GM18873 (cell line): ENCODE measurements around the gene UROC1.

Source experiments
- ATAC-seq: cut with Tn5 transposase; IDR thresholded peaks from one replicate; pipeline ENCODE4 v1.9.1; 2021; ENCODE audit warnings: mild to moderate bottlenecking, moderate library complexity, moderate number of reproducible peaks; ENCODE audit not compliant: unreplicated experiment, low FRiP score

The UROC1 gene

DNA sequence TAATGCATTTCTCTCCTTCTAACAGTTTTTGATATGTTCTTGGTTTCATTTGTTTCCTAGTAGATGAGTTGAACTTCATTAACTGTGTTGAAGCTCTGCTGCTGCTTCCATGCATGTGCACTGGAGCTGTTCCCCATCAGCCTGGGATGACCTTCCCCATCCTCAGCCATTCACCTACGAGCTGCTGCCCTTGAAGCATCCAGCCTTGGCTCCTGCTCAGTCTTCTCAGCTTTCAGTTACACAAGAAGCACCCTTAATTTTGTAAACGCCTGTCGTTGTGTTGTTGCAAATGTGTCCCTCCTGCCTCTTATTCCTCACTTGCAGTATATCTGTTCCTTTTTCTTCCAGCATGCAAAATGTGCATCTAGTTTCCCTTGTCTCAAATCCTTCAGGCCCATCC, 33.4 kb downstream of the UROC1 start:
- ATAC-seq, result no peak

DNA sequence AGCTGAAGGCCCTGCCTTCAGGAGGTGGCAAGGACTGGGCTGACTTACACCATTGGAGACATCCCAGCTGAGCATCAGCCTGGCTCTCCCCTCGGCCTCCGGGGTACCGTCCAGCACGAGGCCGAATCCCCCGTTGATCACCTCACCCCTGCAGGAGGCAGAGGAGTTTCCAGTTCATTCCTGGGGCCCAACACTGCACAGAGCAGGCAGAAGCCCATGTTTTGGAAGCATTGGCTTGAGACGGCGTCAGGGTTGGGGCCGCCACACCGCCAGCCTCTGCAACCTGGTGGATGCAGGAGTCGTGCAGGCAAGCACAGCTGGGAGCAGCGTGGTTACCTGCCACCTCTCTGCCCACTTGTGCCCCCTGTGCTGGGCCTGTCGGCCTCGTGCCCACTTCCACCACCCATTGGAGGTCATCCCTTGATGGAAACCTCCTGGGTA, 34.2 kb downstream of the UROC1 start:
- no peak for ATAC-seq

DNA sequence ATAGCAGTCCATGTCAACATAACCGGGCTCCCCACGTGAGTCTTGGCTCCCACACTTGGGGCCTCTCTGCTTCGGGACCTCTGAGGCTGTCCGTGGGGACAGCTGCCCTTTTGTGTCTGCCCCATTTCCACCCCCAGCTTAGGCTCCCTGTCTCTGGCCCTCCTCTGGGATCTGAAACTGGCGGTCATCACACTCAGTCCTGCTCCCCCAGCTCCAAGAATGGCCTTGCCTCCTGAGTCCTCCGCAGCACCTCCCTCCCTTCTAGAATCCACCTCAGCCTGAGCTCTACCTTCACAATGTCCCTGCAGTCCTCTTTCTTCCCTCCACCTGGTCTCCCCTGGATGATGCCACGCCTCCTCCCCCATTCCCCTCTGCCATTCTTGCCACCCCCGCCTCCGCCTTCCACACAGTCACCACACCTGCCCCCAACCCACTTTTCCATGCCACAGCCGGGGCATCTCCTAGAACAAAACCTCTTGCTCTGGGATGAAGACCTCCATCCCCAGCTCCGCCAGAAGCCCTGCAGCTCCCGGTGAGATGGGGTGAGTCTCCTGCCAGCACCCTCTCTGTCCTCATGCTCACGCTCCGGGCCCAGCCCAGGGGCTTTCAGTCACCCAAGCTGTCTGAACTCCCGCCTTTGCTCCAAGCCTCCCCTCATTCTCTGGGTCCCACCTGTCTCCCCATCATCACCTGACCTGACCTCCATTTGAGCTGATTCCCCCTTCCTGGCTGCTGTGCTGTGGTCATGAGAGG, 34.9 kb downstream of the UROC1 start:
- no peak for ATAC-seq

- no peak for ATAC-seq
These were observed 35.6 kb downstream of the UROC1 start for GRCh38 chr3:126481808-126482502.

DNA sequence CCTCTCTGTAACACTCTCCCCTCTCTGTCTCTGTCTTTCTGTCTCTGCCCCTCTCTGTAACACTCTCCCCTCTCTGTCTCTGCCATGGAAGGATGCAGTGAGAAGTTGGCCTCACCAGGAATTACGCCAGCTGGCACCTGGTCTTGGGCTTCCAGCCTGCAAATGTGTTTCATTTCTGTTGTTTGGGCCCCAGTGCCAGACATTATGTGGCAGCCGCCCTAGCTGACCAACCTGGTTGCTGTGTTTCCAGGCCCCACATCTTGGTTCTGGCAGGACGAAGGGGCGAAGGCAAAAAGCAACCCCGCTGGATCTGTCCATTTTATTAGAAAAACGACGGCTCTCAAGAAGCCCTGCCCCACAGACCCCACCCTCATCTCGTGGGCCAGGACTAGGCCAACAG, 36.7 kb downstream of the UROC1 start:
- no peak for ATAC-seq

- ATAC-seq, result no peak
These were observed 37.4 kb downstream of the UROC1 start for GRCh38 chr3:126480206-126480605.

DNA sequence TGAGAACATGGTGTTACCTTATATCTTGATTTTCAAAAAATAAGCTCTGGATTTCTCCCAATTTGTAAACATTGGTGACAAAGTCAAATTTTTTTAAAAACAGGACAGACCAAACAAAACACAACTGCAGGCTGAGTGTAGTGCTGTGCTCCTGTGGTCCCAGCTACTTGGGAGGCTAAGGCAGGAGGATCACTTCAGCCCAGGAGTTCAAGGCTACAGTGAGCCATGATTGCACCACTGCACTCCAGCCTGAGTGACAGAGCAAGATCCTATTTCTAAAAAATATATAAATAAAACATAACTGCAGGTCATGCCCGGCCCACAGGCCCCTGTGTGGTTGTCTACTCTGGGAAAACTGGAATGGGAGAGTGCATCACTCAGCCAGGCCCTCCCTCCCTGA, 37.9 kb downstream of the UROC1 start:
- no peak for ATAC-seq

DNA sequence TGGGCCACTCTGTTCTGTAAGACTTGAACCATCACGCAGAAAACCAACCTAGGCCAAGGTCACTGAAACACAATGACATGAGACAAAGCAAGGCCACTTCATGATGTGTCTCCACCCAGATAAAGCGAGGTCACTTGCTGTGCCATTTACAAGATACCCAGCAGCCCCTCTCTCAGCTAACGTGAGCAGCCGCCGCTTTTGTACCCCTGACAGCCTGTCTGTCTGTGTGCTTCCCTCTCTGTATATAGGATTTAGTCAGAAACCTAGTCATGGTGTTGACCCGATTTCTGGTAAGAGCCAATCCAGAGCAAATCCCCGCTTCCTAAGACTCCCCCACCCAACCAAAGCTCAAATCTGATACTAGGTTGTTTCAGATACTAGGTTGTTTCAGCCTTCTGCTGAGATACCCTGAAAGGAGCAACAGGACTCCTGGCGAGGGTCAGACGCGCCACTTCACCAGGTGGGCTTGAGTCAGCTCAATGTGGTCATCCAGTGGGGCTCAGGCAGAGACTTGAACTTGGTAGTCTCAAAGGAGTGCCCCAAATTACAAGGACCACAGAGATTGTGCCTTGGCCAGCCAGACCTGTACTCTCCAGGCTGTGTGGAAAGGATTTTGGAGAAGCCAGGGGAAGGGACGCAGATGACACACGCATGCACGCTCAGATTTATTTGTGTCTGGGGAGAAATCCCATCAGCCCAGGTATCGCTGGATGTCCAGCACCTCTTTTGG, 38.8 kb downstream of the UROC1 start:
- no peak for ATAC-seq

DNA sequence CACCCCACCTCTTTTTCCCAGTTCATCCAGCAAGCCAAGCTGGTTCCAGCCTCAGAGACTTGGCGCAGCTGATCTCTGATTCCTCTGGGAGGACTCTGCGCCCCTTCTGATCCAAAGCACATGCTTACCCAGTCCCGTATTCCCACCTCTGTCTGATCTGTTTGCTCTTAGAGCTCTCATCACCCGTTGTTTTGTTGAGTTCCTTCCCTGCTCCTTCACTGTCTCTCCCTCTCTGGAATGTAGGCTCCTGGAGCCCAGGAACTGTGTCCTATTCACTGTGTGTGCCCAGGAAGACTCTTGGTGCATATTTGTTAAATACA, 40.6 kb downstream of the UROC1 start:
- ATAC-seq, result no peak

GRCh38 chr3:126476166-126477060, 41.2 kb downstream of the UROC1 start:
- ATAC-seq, result peak; percentile 23

DNA sequence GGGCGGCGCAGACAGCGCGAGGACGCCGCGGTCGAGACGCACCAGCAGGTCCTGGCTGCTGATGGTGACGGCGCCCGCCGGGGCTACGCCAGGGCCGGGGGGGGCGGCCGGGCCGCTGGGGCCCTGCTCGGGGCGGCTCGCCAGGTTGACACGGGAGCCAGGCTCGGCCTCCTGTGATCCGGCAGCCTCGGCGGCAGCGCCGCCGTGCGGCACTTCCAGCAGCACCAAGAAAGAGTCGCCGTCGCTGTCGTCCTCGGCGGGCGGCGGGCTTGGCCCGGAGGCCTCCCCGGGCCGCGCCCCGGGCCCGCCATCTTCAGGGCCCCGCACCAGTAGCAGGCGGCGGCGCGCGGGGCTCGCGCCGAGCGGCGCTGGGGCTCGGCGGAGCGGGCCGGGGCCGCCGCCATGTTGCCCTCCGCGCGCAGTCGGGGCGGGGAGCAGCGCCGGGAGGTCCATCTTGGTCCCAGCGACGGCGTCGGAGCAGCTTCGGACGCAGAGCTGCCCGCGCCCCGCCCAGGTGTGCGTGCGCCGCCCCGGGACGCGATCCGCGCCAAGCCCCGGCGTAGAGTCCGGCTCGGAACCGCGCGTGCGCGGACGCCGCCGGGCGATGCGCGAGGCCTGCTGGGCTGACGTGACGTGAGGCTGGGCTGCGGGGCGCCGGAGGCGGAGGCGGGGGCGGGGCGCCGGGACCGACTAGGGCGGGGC, 42.0 kb downstream of the UROC1 start, which contains the start of gene ZXDC:
Gene ZXDC (minus strand): TSS at position 479 of the 702 bp plus-strand sequence. CDS start 26 bp downstream, at position 453.
- ATAC-seq, result peak; percentile 65

- ATAC-seq, result peak; percentile 26
These were observed 42.8 kb downstream of the UROC1 start for GRCh38 chr3:126474498-126475412.

- ATAC-seq, result no peak
These were observed 44.0 kb downstream of the UROC1 start for GRCh38 chr3:126473292-126474168.

GRCh38 chr3:126472277-126473006, 45.1 kb downstream of the UROC1 start:
- no peak for ATAC-seq

- ATAC-seq, result no peak
These were observed 48.1 kb downstream of the UROC1 start for GRCh38 chr3:126469479-126469878.

DNA sequence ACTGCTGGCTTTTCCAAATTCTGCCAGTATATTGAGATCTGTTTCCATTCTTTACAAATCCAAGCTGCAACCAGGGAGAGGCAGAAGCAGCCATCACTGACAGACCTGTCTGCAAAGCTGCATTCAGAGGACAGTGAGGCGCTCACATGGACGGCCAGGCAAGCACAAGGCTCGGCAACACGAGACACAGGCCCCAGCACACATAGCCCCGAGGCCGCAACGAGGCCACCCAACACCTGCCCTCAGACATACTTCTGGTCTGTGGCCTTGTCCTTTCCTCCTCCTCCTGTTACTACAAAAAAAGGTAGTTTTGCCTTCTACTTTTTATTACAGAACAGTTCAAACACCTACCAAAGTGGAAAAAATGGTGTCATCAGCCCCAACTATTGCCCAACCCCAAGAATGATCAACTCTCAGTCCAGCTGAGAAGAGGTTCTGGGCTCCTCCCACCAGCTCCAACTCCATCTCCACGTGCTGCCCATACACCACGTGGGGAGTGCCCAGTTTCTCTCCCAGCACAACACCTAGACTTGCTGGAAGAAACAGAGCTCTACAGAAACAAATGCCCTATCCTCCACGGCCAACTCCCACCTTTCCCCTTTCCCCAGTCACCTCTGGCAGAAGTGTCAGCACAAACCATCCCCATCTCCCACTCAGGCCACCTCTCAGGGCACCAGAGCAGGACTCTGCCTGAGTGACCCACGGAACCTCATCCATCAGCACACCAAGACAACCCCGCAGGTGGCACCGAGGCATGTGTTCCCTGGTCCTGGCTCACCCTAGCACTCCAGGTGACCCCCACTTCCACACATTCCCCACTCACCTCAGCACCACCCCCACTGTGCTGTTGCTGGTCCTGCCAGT, 49.3 kb downstream of the UROC1 start:
- no peak for ATAC-seq
